ENCODE measurements around the gene CEP131. TPM values are rescaled to one million over a fixed set of nuclear protein-coding genes. Genes with fewer than 3 reads are reported as not detected.
"Not testable (repeated sequence)": the region's sequence is repeated elsewhere in the genome, so short reads cannot be mapped to it uniquely, and the experiment has no call there.

Gene CEP131
- total RNA-seq, 1 donor from 2014 or later = 26.8 TPM

- TF ChIP-seq CTCF (conservative IDR thresholded peaks at IDR 0.05) = no peak
- no peak overlapping the region for H3K4me3 Mint-ChIP-seq
- no peak for DNase-seq (ENCODE audit: extremely low spot score, unreplicated experiment)
- no peaks in the 10 kb centered on the region for H3K36me3 Mint-ChIP-seq
- H3K4me1 Mint-ChIP-seq (ENCODE audit: unreplicated experiment) = no peaks in the 10 kb centered on the region
- H3K9me3 Mint-ChIP-seq = no peaks in the 10 kb centered on the region
- H3K27me3 Mint-ChIP-seq = no peaks in the 10 kb centered on the region
- H3K27ac Mint-ChIP-seq = no peak overlapping the region
These were observed 72.2 kb downstream of the CEP131 start for GRCh38 chr17:81150377-81151077.

GRCh38 chr17:81148986-81149533, 73.7 kb downstream of the CEP131 start:
- DNase-seq (ENCODE audit: extremely low spot score, unreplicated experiment) = no peak
- Mint-ChIP-seq H3K4me1 (ENCODE audit: unreplicated experiment) (no peaks in the 10 kb centered on the region), H3K27me3 (no peaks in the 10 kb centered on the region), H3K36me3 (no peaks in the 10 kb centered on the region), H3K27ac (no peak overlapping the region), H3K4me3 (no peak overlapping the region), H3K9me3 (no peaks in the 10 kb centered on the region)
- TF ChIP-seq CTCF (conservative IDR thresholded peaks at IDR 0.05) = no peak

GRCh38 chr17:81148571-81148970, 74.2 kb downstream of the CEP131 start:
- H3K36me3 Mint-ChIP-seq = no peaks in the 10 kb centered on the region
- H3K9me3 Mint-ChIP-seq = no peaks in the 10 kb centered on the region
- no peak overlapping the region for H3K4me3 Mint-ChIP-seq
- no peaks in the 10 kb centered on the region for H3K4me1 Mint-ChIP-seq (ENCODE audit: unreplicated experiment)
- H3K27me3 Mint-ChIP-seq = no peaks in the 10 kb centered on the region
- TF ChIP-seq CTCF (conservative IDR thresholded peaks at IDR 0.05) = no peak
- no peak for DNase-seq (ENCODE audit: extremely low spot score, unreplicated experiment)
- no peak overlapping the region for H3K27ac Mint-ChIP-seq

- TF ChIP-seq CTCF (conservative IDR thresholded peaks at IDR 0.05) = no peak
- Mint-ChIP-seq H3K4me1 (ENCODE audit: unreplicated experiment) (no peaks in the 10 kb centered on the region), H3K27me3 (no peaks in the 10 kb centered on the region), H3K36me3 (no peaks in the 10 kb centered on the region), H3K27ac (no peak overlapping the region), H3K9me3 (no peaks in the 10 kb centered on the region), H3K4me3 (no peak overlapping the region)
- DNase-seq (ENCODE audit: extremely low spot score, unreplicated experiment) = no peak
These were observed 75.1 kb downstream of the CEP131 start for GRCh38 chr17:81147701-81148100.

- not testable (repeated sequence) for DNase-seq (ENCODE audit: extremely low spot score, unreplicated experiment); H3K27me3 Mint-ChIP-seq; H3K36me3 Mint-ChIP-seq; H3K27ac Mint-ChIP-seq; H3K4me1 Mint-ChIP-seq (ENCODE audit: unreplicated experiment); H3K4me3 Mint-ChIP-seq; H3K9me3 Mint-ChIP-seq
These were observed 76.6 kb downstream of the CEP131 start for GRCh38 chr17:81146208-81146607.

GRCh38 chr17:81144423-81144781, 78.4 kb downstream of the CEP131 start:
- H3K4me1 Mint-ChIP-seq (ENCODE audit: unreplicated experiment) = no peaks in the 10 kb centered on the region
- no peaks in the 10 kb centered on the region for H3K9me3 Mint-ChIP-seq
- H3K36me3 Mint-ChIP-seq = no peaks in the 10 kb centered on the region
- H3K4me3 Mint-ChIP-seq = no peak overlapping the region
- no peaks in the 10 kb centered on the region for H3K27me3 Mint-ChIP-seq
- no peak for DNase-seq (ENCODE audit: extremely low spot score, unreplicated experiment)
- TF ChIP-seq CTCF (conservative IDR thresholded peaks at IDR 0.05) = no peak
- no peak overlapping the region for H3K27ac Mint-ChIP-seq

Data from type B pancreatic cell (in vitro differentiated cells).